Endometrium (tissue), 2 donors: ENCODE data around the gene GSG1L2.

Experiments
- FAIRE-seq: peaks from 2 replicates; lab custom pipeline; 2012; peaks lifted over from hg19 to GRCh38; lab: Jason Lieb, UNC
- donor health status: control.
- donor health status: control.

Gene GSG1L2

GRCh38 chr17:9821921-9822320, at the start of gene GSG1L2:
GSG1L2 (minus strand) TSS chr17:9822079; CDS start chr17:9822071, 8 bp downstream.
- FAIRE-seq, result no peak

GRCh38 chr17:9868552-9868951, 46.7 kb upstream of the GSG1L2 start:
- FAIRE-seq, result no peak

- no peak for FAIRE-seq
Measured at GRCh38 chr17:9865586-9865985, 43.7 kb upstream of the GSG1L2 start.

GRCh38 chr17:9862949-9863348, 41.1 kb upstream of the GSG1L2 start:
- no peak for FAIRE-seq

GRCh38 chr17:9862220-9862619, 40.3 kb upstream of the GSG1L2 start:
- FAIRE-seq, result no peak

- FAIRE-seq, result no peak
Measured at GRCh38 chr17:9860851-9861250, 39.0 kb upstream of the GSG1L2 start.

GRCh38 chr17:9859781-9860180, 37.9 kb upstream of the GSG1L2 start:
- no peak for FAIRE-seq

GRCh38 chr17:9855036-9855435, 33.2 kb upstream of the GSG1L2 start:
- no peak for FAIRE-seq

- FAIRE-seq, result no peak
Measured at GRCh38 chr17:9854255-9854654, 32.4 kb upstream of the GSG1L2 start.

- FAIRE-seq, result no peak
Measured at GRCh38 chr17:9850151-9850550, 28.3 kb upstream of the GSG1L2 start.

GRCh38 chr17:9845306-9845705, 23.4 kb upstream of the GSG1L2 start:
- FAIRE-seq, result no peak

- FAIRE-seq, result no peak
Measured at GRCh38 chr17:9844153-9844552, 22.3 kb upstream of the GSG1L2 start.

GRCh38 chr17:9843152-9844010, 21.5 kb upstream of the GSG1L2 start:
- FAIRE-seq, result no peak

- no peak for FAIRE-seq
Measured at GRCh38 chr17:9842057-9842758, 20.3 kb upstream of the GSG1L2 start.

GRCh38 chr17:9839433-9839832, 17.6 kb upstream of the GSG1L2 start:
- no peak for FAIRE-seq

GRCh38 chr17:9837551-9838471, 15.9 kb upstream of the GSG1L2 start:
- no peak for FAIRE-seq

GRCh38 chr17:9833922-9834321, 12.0 kb upstream of the GSG1L2 start:
- FAIRE-seq, result no peak

- no peak for FAIRE-seq
Measured at GRCh38 chr17:9830711-9831110, 8.8 kb upstream of the GSG1L2 start.

- FAIRE-seq, result peak; percentile 26
Measured at GRCh38 chr17:9829343-9829742, 7.5 kb upstream of the GSG1L2 start.

- FAIRE-seq, result no peak
Measured at GRCh38 chr17:9828296-9829295, 6.7 kb upstream of the GSG1L2 start.

- FAIRE-seq, result no peak
Measured at GRCh38 chr17:9825641-9826150, 3.8 kb upstream of the GSG1L2 start, which contains the start of gene GLP2R. GLP2R (plus strand) TSS chr17:9825924; CDS start chr17:9826064, 140 bp downstream.
